Measurements from ENCODE around the gene GRM8.

- no peak for TF ChIP-seq CTCF (IDR thresholded peaks at IDR 0.05; ENCODE audit: low read depth, low read length, poor library complexity, severe bottlenecking)
- TF ChIP-seq EZH2phosphoT487 (IDR thresholded peaks at IDR 0.05; ENCODE audit: borderline replicate concordance, low read length), result no peak
Measured at GRCh38 chr7:126716321-126716720, 536.4 kb downstream of the GRM8 start.
